Cardiac muscle cell (in vitro differentiated cells and primary cell): ENCODE results near the gene NTSR1. TPM values are rescaled to one million over a fixed set of nuclear protein-coding genes. Genes with fewer than 3 reads are reported as not detected.

Source experiments
- DNase-seq, 2 donors: peaks; one replicate each; pipeline versions ENCODE4 v3.0.0 to v3.0.0-alpha.2; 2010 to 2017; ENCODE audit warnings: low read depth in 1 of 2, low spot score in 1 of 2
- H3K27ac ChIP-seq: fragments of 200-600 bp; sonication (generic); 2 replicates; pipeline ENCODE4 v1.5.1; 2016
- H3K27me3 ChIP-seq: fragments of 200-600 bp; sonication (generic); 2 replicates; pipeline ENCODE4 v1.6.0; 2016; ENCODE audit warnings: control low read depth
- H3K36me3 ChIP-seq: fragments of 200-600 bp; sonication (generic); 2 replicates; pipeline ENCODE4 v1.5.1; 2016; ENCODE audit warnings: control low read depth
- H3K4me1 ChIP-seq: fragments of 200-600 bp; sonication (generic); 2 replicates; pipeline ENCODE4 v1.8.1; 2017; ENCODE audit warnings: low read depth, mild to moderate bottlenecking, mixed run types
- H3K4me3 ChIP-seq: fragments of 200-600 bp; sonication (generic); 2 replicates; pipeline ENCODE4 v1.5.1; 2016; ENCODE audit warnings: mild to moderate bottlenecking
- H3K9me3 ChIP-seq: fragments of 200-600 bp; sonication (generic); 2 replicates; pipeline ENCODE4 v1.5.1; 2017; ENCODE audit warnings: low read depth, mild to moderate bottlenecking, control low read depth
- polyA plus RNA-seq: library from polyadenylated mRNA; unstranded; fragments of >200 nt; fragmentation: Nextera tagmentation; extraction: Ambion mirVana; gene quantifications from 2 replicates; pipeline ENCODE4 v1.2.1, GENCODE V29; 2016
- total RNA-seq: library from RNA; depleted of rRNA; stranded (reverse); fragments of >200 nt; gene quantifications from 2 replicates; pipeline ENCODE4 v1.2.3, GENCODE V29; 2016
- TF ChIP-seq, protein P1 (sequence below): IDR thresholded peaks from 2 replicates; pipeline ENCODE4 v1.5.1; 2012; ENCODE audit warnings: low read depth, mild to moderate bottlenecking, low read length

Gene NTSR1
- total and polyA plus RNA-seq, 2 experiments from 2014 or later: 0.03 TPM; not detected in 1

DNA sequence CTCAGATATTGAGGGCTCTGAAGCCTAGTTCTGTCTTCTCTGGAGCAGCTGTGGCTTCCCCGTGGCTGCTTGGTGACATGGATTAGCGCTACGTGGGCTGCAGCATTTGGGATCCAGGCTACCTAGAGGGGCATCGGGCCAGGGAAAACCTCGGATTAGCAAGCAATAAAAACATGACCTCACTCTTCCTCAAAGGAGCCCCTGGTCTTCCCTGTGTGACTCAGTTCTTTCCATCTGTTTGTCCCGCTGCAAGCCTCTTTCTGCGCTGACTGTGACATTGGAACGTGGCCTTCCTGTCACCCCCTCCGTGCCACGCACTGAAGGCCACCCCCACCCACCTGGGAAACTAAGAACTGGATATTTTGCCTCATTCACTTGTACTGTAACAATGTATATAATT is 91.2 kb downstream of the NTSR1 start:
- TF ChIP-seq, protein P1, sequence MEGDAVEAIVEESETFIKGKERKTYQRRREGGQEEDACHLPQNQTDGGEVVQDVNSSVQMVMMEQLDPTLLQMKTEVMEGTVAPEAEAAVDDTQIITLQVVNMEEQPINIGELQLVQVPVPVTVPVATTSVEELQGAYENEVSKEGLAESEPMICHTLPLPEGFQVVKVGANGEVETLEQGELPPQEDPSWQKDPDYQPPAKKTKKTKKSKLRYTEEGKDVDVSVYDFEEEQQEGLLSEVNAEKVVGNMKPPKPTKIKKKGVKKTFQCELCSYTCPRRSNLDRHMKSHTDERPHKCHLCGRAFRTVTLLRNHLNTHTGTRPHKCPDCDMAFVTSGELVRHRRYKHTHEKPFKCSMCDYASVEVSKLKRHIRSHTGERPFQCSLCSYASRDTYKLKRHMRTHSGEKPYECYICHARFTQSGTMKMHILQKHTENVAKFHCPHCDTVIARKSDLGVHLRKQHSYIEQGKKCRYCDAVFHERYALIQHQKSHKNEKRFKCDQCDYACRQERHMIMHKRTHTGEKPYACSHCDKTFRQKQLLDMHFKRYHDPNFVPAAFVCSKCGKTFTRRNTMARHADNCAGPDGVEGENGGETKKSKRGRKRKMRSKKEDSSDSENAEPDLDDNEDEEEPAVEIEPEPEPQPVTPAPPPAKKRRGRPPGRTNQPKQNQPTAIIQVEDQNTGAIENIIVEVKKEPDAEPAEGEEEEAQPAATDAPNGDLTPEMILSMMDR: no peak
- no peak for DNase-seq
- Histone ChIP-seq H3K36me3 (peaks cover 23% of the 10 kb centered on the region), H3K27ac (no peak overlapping the region), H3K27me3 (no peaks in the 10 kb centered on the region), H3K4me3 (no peak overlapping the region), H3K4me1 (peaks cover 3% of the 10 kb centered on the region), H3K9me3 (no peaks in the 10 kb centered on the region)

DNA sequence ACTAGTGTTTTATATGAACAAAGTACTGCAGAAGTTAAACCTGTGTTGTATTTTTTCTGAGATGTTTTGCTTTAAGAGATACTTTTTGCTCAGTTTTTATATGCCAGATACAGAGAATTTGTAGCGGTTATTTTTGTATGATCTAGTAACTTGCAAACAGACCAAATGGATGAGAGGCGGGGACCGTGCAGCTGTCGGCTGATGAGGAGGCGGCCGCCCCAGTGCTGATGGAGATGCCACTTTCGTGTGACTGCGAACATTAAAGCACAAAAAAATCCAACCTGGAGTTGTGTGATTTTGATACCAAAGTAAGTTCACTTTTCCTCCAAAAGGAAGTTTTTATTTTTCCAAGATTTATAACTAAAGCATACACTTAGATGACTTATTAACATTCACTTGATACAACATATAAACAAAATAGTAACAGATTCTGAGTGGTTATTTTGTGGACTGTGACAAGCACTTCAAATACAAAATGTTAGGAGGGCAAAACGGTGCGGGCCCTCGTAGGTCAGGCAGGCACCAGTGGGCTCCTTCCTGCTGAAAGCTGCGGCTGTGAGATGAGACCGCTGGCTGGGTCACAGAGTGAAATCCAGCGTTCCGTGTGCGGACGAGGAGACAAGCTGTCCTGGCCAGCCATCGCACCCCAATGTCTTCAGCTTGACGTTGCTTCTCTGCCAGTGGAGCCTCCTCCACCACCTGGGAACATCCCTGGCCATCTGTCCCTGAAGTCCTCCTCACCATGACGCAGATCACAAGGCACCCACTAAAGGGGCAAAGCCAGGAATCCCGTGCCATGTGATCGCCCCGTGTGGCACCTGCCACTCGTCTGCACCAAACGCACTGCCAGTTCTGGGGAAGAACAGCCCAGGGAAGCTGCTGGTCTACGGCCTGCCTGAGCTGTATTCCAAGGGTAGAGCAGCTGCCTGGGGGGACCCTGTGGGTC is 92.0 kb downstream of the NTSR1 start:
- DNase-seq: no peak
- Histone ChIP-seq H3K36me3 (peaks cover 23% of the 10 kb centered on the region), H3K9me3 (no peaks in the 10 kb centered on the region), H3K4me1 (peaks cover 4% of the 10 kb centered on the region), H3K4me3 (no peak overlapping the region), H3K27ac (no peak overlapping the region), H3K27me3 (no peaks in the 10 kb centered on the region)
- TF ChIP-seq, protein P1: no peak

- Histone ChIP-seq H3K36me3 (peaks cover 23% of the 10 kb centered on the region), H3K9me3 (no peaks in the 10 kb centered on the region), H3K4me1 (peaks cover 8% of the 10 kb centered on the region), H3K27ac (no peak overlapping the region), H3K27me3 (no peaks in the 10 kb centered on the region), H3K4me3 (no peak overlapping the region)
- TF ChIP-seq, protein P1: no peak
- no peak for DNase-seq
Observed at GRCh38 chr20:62801284-62802010, 92.8 kb downstream of the NTSR1 start.

- no peak overlapping the region for H3K4me3 ChIP-seq
- peaks cover 23% of the 10 kb centered on the region for H3K36me3 ChIP-seq
- no peak for DNase-seq
- H3K4me1 ChIP-seq: peaks cover 8% of the 10 kb centered on the region
- no peaks in the 10 kb centered on the region for H3K27me3 ChIP-seq
- no peaks in the 10 kb centered on the region for H3K9me3 ChIP-seq
- TF ChIP-seq, protein P1: no peak
- H3K27ac ChIP-seq: no peak overlapping the region
Observed at GRCh38 chr20:62802026-62802712, 93.5 kb downstream of the NTSR1 start.

DNA sequence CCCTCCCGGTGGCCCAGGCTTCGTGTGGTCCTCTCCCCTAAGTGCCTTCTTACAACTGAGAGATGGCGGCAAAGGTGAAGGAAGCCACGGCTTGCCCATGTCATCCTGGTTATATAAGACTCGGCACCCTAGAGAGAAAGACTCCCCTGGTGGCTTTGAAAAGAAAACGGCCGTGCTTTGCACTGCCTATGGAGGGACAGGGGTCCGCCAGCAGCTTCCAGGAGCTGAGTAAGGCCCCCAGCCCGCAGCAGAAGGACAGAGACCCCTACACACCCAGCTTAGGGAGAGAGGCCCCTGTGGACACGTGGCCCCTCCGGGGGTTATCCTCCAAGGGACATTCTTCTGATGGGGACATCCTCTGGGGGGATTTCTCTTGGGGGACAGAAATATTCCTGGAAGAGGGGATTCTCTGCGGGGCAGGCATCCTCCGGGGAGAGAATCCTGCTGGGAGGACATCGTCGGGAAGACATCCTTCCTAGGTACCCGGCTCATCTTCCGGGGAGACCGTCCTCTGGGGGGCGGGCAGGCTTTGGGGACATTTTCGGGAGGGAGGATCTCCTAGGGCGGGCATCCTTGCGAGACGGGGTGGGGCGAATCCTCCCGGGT is 95.5 kb downstream of the NTSR1 start:
- DNase-seq: no peak
- peak overlapping the region; percentile 100 for H3K4me3 ChIP-seq
- TF ChIP-seq, protein P1: no peak
- no peaks in the 10 kb centered on the region for H3K9me3 ChIP-seq
- peaks cover 21% of the 10 kb centered on the region for H3K36me3 ChIP-seq
- peaks cover 8% of the 10 kb centered on the region for H3K4me1 ChIP-seq
- H3K27me3 ChIP-seq: no peaks in the 10 kb centered on the region
- H3K27ac ChIP-seq: no peak overlapping the region
